22Rv1 (cell line): ENCODE measurements around the gene PSD2.

ENCODE experiments used
- ZFX ChIP-seq: fragments of 450-650 bp; IDR thresholded peaks from 2 replicates; pipeline ENCODE4 v1.6.1; 2017; ENCODE audit warnings: antibody characterized with exemption, borderline replicate concordance
- TF ChIP-seq, protein P1 (sequence below): fragments of 450-650 bp; IDR thresholded peaks from 2 replicates; pipeline ENCODE4 v1.5.1; 2017; ENCODE audit warnings: mild to moderate bottlenecking

DNA sequence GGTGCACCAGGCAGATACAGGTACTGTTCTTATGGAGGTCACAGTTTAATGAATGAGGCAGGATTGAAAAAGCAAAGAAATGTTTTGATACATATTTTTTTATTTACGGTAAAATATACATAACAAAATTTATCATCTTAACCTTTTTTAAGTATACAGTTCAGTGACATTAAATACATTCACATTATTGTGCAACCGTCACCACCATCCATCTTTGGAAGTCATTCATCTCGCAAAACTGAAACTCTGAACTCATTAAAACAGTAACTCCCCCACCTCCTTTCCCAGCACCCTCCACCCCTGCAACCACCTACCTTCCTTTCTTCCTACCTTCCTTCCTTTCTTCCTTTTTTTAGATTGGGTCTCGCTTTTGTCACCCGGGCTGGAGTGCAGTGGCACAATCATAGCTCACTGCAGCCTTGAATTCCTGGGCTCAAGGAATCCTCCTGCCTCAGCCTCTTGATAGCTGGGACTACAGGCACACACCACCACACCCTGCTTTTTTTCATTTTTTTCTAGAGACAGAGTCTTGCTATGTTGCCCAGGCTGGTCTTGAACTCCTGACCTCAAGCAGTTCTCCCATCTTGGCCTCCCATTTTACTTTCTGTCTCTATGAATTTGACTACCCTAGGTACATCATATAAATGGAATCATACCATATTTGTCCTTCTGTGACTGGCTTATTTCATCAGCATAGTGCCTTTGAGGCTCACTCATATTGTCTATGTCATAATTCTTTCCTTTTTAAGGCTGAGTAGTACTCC is 22.5 kb upstream of the PSD2 start:
- TF ChIP-seq, protein P1, sequence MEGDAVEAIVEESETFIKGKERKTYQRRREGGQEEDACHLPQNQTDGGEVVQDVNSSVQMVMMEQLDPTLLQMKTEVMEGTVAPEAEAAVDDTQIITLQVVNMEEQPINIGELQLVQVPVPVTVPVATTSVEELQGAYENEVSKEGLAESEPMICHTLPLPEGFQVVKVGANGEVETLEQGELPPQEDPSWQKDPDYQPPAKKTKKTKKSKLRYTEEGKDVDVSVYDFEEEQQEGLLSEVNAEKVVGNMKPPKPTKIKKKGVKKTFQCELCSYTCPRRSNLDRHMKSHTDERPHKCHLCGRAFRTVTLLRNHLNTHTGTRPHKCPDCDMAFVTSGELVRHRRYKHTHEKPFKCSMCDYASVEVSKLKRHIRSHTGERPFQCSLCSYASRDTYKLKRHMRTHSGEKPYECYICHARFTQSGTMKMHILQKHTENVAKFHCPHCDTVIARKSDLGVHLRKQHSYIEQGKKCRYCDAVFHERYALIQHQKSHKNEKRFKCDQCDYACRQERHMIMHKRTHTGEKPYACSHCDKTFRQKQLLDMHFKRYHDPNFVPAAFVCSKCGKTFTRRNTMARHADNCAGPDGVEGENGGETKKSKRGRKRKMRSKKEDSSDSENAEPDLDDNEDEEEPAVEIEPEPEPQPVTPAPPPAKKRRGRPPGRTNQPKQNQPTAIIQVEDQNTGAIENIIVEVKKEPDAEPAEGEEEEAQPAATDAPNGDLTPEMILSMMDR: no peak
- TF ChIP-seq ZFX: no peak
